Measurements from ENCODE around the gene ACBD4.

Gene ACBD4

GRCh38 chr17:45155483-45155882, 20.0 kb downstream of the ACBD4 start:
- DNase-seq (ENCODE audit: low read depth, low spot score) = no peak

DNA sequence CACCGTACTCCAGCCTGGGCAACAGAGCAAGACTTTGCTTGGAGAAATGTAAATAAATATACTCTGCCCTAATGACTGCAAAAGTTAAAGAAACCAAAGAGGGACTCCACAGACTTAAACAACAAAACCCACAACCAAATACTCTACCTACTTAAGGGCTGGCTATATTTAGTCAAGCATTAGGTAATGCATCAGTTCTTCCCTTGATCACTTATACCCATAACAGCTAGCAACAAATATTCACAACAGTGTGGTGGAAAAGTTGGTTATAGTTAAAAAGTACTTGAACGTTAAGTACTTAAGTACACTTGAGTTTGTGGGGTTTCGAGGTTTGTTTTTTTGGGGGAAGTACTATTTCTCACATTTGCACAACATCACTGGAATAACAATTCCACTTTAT, 20.8 kb downstream of the ACBD4 start:
- DNase-seq (ENCODE audit: low read depth, low spot score) = no peak

DNA sequence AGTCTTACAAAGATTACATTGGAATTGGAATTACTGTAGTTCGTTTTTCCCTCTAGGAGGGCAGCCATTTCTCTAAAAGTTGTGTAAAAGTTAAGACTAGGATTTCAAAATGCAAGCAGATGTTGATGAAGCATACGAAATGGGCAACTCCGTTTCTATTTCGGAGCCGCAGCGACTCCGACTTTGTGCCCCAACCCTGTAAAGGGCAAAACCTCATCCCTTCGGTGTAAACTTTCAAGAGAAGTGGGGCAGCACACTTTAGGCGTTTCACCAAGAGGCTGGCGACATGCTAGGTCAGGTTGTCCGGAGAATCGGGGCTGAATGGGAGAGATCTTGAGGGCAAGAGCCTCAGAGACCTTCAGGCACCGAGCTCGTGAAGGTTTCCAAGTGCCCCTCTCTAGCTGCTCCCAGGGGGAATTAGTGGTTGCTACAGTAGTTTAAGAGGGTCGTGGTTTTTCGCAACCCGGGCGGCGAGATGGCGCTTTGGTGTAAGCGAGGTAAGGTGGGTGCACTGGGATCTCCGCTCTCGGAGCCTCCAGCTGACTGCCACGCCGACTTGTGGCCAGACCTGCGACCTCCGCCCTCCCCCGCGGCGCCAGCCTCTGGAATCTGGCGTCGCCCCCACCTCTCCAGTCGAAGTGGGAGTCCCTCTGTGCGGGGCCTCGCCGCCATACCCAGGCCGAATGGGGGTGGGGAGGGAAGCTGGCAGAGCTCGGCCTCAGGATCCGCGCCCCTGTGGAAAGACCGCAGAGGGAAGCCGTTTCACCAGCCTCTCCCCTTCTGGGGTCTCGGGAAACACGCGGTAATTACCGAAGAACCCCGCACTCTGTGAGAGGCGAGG, 25.2 kb downstream of the ACBD4 start:
- DNase-seq (ENCODE audit: low read depth, low spot score) = peak; percentile 90

GRCh38 chr17:45161288-45162024, 26.0 kb downstream of the ACBD4 start, which contains the start of gene HEXIM2:
Gene HEXIM2, plus strand, starts transcription at chr17:45161875. Its CDS starts 919 bp downstream, at chr17:45162794.
- DNase-seq (ENCODE audit: low read depth, low spot score) = peak; percentile 100

GRCh38 chr17:45162025-45162687, 26.7 kb downstream of the ACBD4 start:
- DNase-seq (ENCODE audit: low read depth, low spot score) = no peak

- no peak for DNase-seq (ENCODE audit: low read depth, low spot score)
Observed at GRCh38 chr17:45164734-45165269, 29.3 kb downstream of the ACBD4 start.

DNA sequence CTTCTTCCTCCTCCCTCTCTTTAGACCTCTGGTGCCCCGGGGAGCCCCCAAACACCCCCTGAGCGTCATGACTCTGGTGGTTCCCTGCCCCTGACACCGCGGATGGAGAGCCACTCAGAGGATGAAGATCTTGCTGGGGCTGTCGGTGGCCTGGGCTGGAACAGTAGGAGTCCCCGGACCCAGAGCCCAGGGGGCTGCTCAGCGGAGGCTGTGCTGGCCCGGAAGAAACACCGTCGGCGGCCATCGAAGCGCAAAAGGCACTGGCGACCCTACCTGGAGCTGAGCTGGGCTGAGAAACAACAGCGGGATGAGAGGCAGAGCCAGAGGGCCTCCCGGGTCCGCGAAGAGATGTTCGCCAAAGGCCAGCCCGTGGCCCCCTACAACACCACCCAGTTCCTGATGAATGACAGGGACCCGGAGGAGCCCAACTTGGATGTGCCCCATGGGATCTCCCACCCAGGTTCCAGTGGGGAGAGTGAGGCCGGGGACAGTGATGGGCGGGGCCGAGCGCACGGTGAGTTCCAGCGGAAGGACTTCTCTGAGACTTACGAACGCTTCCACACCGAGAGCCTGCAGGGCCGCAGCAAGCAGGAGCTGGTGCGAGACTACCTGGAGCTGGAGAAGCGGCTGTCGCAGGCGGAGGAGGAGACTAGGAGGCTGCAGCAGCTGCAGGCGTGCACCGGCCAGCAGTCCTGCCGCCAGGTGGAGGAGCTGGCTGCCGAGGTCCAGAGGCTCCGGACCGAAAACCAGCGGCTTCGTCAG, 33.7 kb downstream of the ACBD4 start:
- DNase-seq (ENCODE audit: low read depth, low spot score) = no peak

- peak; percentile 9 for DNase-seq (ENCODE audit: low read depth, low spot score)
Observed at GRCh38 chr17:45170280-45170930, 34.9 kb downstream of the ACBD4 start.

GRCh38 chr17:45170931-45171337, 35.4 kb downstream of the ACBD4 start:
- peak; percentile 78 for DNase-seq (ENCODE audit: low read depth, low spot score)

DNA sequence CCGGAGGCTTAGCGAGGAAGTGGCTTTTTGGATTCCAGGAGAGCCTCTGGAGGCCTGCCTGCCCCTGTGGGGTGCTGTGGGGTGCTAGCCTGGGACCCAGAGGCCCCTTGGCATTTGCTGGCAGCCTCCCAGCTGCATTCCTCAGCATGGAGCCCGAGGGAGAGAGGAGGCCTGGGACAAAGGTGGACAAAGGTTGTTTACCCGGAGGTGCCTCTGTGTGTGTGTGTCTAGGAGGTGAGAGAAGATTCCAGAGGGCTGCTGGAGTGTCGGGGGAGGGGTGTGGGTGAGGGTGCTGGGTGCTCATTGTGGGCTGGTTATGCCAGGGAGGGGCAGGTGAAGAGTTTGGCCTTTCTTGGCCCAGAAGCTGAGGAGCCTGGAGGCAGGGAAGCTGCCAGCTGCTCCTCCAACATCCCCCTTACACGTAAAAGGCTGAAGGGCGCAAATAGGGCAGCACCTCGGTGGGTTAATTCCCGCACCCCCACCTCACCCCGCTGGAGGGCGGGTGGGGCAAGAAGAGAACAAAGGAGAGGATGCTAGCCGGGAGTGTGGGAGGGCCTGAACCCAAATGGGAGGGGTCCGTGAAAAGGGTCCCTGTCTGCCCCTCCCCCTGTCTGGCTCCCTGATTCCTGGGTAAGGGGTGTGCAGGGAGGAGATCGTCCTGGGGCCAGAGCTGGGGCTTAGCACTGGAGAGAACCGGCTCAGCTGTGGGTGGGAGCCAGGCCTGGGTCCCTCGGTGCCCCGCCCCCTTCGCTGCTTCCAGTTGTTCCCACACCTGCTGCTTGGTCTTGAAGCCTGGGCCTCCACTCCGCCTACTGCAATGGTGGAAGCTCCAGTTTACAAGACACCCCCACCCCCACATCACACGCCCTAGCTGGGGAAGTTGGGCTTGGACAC, 36.1 kb downstream of the ACBD4 start:
- DNase-seq (ENCODE audit: low read depth, low spot score) = peak; percentile 74

DNA sequence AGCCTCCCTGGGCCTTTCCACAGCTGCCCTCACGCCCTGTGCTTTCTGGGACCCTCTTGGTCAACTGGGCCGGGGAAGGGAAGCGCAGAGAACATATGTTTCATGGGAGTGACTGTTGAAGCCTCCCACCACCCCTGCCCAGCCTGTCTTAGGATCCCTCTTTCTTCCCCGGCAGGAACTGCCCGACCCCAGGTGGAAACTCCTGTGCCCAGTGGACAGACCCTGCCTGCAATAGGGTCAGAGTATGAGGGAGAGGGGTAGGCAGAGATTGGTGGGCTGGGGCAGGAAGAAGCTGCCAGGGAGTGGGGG, 36.7 kb downstream of the ACBD4 start:
- no peak for DNase-seq (ENCODE audit: low read depth, low spot score)

DNA sequence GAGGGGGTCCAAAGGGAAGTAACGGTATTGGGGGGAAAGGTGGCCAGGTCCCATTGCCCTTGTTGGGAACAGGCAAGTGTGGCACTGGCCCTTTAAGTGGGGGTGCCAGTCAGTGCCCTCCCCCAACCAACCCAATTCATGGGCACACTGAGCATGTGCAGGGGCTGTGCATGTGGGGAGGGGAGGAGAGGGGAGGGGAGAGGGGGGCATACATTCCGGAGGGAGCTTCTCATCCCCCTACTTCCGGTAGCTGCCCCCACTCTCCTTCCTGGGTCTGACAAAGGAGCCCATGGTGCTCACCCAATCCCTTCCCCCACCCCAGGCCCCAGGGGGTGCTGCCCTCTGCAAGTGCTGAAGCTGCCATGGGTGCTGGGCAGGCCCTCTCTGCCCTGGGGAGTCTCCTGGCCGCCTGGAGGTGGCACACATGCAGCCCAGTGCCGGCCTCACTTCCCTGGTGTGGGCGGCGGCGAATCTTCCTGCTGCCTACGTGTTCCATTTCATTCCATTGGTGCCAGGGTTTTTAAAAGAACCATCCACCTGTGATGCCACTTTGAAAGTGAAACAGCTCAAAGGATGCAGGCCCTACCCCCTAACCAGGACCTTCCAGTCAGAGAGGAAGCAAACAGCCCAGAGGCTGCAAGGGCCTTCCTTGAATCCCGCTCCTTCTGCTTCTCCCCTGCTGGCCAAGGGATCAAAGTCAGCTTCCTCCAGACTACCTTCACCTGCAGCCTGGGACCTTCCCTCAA, 37.2 kb downstream of the ACBD4 start:
- peak; percentile 85 for DNase-seq (ENCODE audit: low read depth, low spot score)

DNA sequence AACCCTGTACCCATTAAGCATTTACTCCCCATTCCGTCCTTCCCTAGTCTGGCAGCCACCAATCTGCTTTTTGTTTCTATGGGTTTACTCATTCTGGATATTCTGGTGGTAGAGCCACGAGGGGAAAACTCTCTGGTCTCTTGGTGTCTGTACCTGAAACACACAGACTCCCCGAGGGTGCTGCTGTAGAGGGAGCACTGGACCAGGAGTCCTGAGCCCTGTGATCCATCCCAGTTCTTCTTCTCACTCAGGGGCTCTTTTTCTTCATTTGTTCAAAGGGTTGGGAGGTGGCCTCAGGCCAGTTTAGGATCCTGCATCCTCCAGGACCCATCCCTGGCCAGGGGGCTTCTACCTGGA, 40.2 kb downstream of the ACBD4 start:
- no peak for DNase-seq (ENCODE audit: low read depth, low spot score)

DNA sequence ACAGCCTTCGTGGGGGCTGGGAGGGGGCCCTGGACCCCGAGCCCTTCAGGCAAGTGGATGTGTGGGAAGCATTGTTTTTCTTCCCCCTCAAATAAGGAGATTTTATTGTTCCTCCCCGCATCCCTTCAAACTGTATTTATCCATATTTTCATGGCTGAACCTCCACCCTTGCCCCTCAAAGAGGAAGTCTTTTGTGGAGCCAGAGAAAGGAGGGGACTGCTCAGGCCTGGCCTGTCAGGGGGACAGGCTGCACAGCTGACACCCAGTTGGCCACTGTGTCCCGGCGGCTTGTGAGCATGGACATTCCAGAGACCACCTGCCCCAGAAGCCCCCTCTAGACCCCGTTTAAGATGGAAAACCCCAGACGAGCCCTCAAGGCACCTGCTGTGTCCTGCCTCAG, 42.1 kb downstream of the ACBD4 start:
- DNase-seq (ENCODE audit: low read depth, low spot score) = no peak

DNA sequence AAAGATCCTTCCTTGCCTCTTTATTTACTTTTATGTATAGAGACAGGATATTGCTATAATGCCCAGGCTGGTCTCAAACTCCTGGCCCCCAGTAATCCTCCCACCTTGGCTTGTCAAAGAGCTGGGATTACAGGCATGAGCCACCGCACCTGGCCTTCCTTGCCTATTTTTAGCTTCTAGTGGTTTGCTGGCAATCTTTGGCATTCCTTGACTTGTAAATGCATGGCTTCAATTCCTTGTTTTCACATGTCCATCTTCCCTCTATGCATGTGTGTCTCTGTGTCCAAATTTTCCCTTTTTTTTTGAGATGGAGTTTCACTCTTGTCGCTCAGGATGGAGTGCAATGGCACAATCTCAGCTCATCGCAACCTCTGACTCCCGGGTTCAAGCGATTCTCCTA, 48.7 kb downstream of the ACBD4 start:
- peak; percentile 23 for DNase-seq (ENCODE audit: low read depth, low spot score)

GRCh38 chr17:45186801-45187354, 51.4 kb downstream of the ACBD4 start:
- no peak for DNase-seq (ENCODE audit: low read depth, low spot score)

GRCh38 chr17:45189009-45189408, 53.5 kb downstream of the ACBD4 start:
- no peak for DNase-seq (ENCODE audit: low read depth, low spot score)

DNA sequence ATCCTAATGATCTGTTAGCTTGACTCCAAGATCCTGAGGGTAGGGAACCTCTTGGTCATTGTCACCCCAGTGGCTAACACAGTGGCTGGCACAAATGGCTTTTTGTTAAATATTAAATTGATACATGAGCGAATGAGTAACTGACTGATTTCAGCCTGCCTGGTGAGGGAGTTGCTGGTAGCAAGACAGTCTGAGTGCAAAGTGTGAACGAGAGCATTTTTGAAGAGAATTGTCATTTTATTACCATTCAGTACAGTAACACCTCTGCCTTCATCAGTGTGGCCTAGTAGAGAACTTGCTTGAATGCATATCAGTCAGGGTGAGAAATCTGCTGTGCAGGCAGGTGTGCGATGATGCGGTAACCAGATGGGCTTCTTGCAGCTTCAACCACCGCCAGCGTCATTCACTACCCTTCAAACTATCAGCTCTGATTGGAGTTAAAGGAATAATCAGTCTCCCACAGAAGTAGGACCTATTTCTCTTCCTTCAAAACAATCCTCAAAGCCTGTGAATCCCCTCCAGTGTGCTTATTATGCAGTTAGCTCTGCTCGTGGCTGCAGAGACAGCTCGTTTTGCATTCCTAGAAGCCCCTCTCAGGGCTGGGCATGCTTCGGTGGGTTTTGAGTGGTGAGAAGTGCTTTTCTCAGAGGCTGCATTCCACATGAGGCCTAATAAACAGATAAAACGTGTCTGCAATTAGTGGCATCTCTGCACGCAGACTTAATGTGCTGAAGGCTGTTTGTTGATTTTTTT, 55.2 kb downstream of the ACBD4 start:
- no peak for DNase-seq (ENCODE audit: low read depth, low spot score)
